Measurements from ENCODE around the gene CACNA1D.

The CACNA1D gene

GRCh38 chr3:53510508-53510907, 16.1 kb downstream of the CACNA1D start:
- no peak overlapping the region for H2BK12ac ChIP-seq (ENCODE audit: low read length in 2 of 2)
- no peak overlapping the region for H4K8ac ChIP-seq (ENCODE audit: low read length)
- WGBS: 69% methylated on average over 3 of the region's 3 CpGs
- DNase-seq: no peak
- H4K91ac ChIP-seq (ENCODE audit: low read length): no peak overlapping the region
- H3K9ac ChIP-seq (ENCODE audit: low read length): no peak overlapping the region
- H3K79me1 ChIP-seq (replicated peaks; ENCODE audit: low read length, poor library complexity, severe bottlenecking): no peaks in the 10 kb centered on the region
- H3K14ac ChIP-seq (ENCODE audit: low read length in 2 of 2): no peak overlapping the region
- no peaks in the 10 kb centered on the region for H3K36me3 ChIP-seq (ENCODE audit: control insufficient read depth in 1 of 2, insufficient read depth in 2 of 2, low read depth in 1 of 2, low read length in 2 of 2)
- no peak overlapping the region for H2AK5ac ChIP-seq (ENCODE audit: low read length, severe bottlenecking)
- peaks cover 20 to 32% of the 10 kb centered on the region in 2 experiments for H3K27me3 ChIP-seq (ENCODE audit: control insufficient read depth in 1 of 2, insufficient read depth in 1 of 2, low read length in 2 of 2)
- no peak overlapping the region for H3K4me2 ChIP-seq (ENCODE audit: low read length, poor library complexity, severe bottlenecking)
- no peak overlapping the region for H3K27ac ChIP-seq (ENCODE audit: low read length, poor library complexity, severe bottlenecking)
- H3K23ac ChIP-seq (ENCODE audit: low read length in 2 of 2): no peak overlapping the region
- peaks cover 2% of the 10 kb centered on the region for H3K4me1 ChIP-seq (ENCODE audit: control insufficient read depth, insufficient read depth, low read depth, low read length)
- no peak overlapping the region for H3K4me3 ChIP-seq (ENCODE audit: insufficient read depth in 1 of 2, low read depth in 1 of 2, low read length in 2 of 2)
- no peak overlapping the region for H3K4ac ChIP-seq (ENCODE audit: low read depth in 1 of 2, low read length in 2 of 2)
- H2BK5ac ChIP-seq (ENCODE audit: low read depth, low read length, poor library complexity, severe bottlenecking): no peak overlapping the region
- H3K18ac ChIP-seq (ENCODE audit: low read depth in 1 of 2, low read length in 2 of 2): no peak overlapping the region
- H3K9me3 ChIP-seq (ENCODE audit: control insufficient read depth, low read length): no peaks in the 10 kb centered on the region
- no peak overlapping the region for H2BK120ac ChIP-seq (ENCODE audit: low read depth, low read length)
- H2BK15ac ChIP-seq (ENCODE audit: low read depth, poor library complexity, severe bottlenecking): no peak overlapping the region
- H2AFZ ChIP-seq (ENCODE audit: low read depth, low read length): no peak overlapping the region

GRCh38 chr3:53511246-53511645, 16.8 kb downstream of the CACNA1D start:
- H3K27ac ChIP-seq (ENCODE audit: low read length, poor library complexity, severe bottlenecking): no peak overlapping the region
- H2BK120ac ChIP-seq (ENCODE audit: low read depth, low read length): no peak overlapping the region
- H2BK12ac ChIP-seq (ENCODE audit: low read length in 2 of 2): no peak overlapping the region
- no peak overlapping the region for H3K18ac ChIP-seq (ENCODE audit: low read depth in 1 of 2, low read length in 2 of 2)
- H3K4ac ChIP-seq (ENCODE audit: low read depth in 1 of 2, low read length in 2 of 2): no peak overlapping the region
- no peak overlapping the region for H3K4me3 ChIP-seq (ENCODE audit: insufficient read depth in 1 of 2, low read depth in 1 of 2, low read length in 2 of 2)
- no peaks in the 10 kb centered on the region for H3K36me3 ChIP-seq (ENCODE audit: control insufficient read depth in 1 of 2, insufficient read depth in 2 of 2, low read depth in 1 of 2, low read length in 2 of 2)
- H3K9me3 ChIP-seq (ENCODE audit: control insufficient read depth, low read length): no peaks in the 10 kb centered on the region
- no peak overlapping the region for H3K23ac ChIP-seq (ENCODE audit: low read length in 2 of 2)
- no peak for DNase-seq
- H4K91ac ChIP-seq (ENCODE audit: low read length): no peak overlapping the region
- no peak overlapping the region for H2BK15ac ChIP-seq (ENCODE audit: low read depth, poor library complexity, severe bottlenecking)
- H2BK5ac ChIP-seq (ENCODE audit: low read depth, low read length, poor library complexity, severe bottlenecking): no peak overlapping the region
- H3K4me1 ChIP-seq (ENCODE audit: control insufficient read depth, insufficient read depth, low read depth, low read length): peaks cover 2% of the 10 kb centered on the region
- no peak overlapping the region for H3K9ac ChIP-seq (ENCODE audit: low read length)
- no peak overlapping the region for H3K14ac ChIP-seq (ENCODE audit: low read length in 2 of 2)
- no peaks in the 10 kb centered on the region for H3K79me1 ChIP-seq (replicated peaks; ENCODE audit: low read length, poor library complexity, severe bottlenecking)
- 88% methylated on average over 12 of the region's 13 CpGs for WGBS
- no peak overlapping the region for H2AFZ ChIP-seq (ENCODE audit: low read depth, low read length)
- no peak overlapping the region for H2AK5ac ChIP-seq (ENCODE audit: low read length, severe bottlenecking)
- H3K27me3 ChIP-seq (ENCODE audit: control insufficient read depth in 1 of 2, insufficient read depth in 1 of 2, low read length in 2 of 2): peaks cover 20 to 29% of the 10 kb centered on the region in 2 experiments
- H3K4me2 ChIP-seq (ENCODE audit: low read length, poor library complexity, severe bottlenecking): no peak overlapping the region
- H4K8ac ChIP-seq (ENCODE audit: low read length): no peak overlapping the region

- Histone ChIP-seq H3K4me2 (ENCODE audit: low read length, poor library complexity, severe bottlenecking) (no peak overlapping the region), H3K14ac (ENCODE audit: low read length in 2 of 2) (no peak overlapping the region), H3K27ac (ENCODE audit: low read length, poor library complexity, severe bottlenecking) (no peak overlapping the region), H4K91ac (ENCODE audit: low read length) (no peak overlapping the region), H3K4ac (ENCODE audit: low read depth in 1 of 2, low read length in 2 of 2) (no peak overlapping the region), H2AFZ (ENCODE audit: low read depth, low read length) (no peak overlapping the region), H3K4me3 (ENCODE audit: insufficient read depth in 1 of 2, low read depth in 1 of 2, low read length in 2 of 2) (no peak overlapping the region), H3K36me3 (ENCODE audit: control insufficient read depth in 1 of 2, insufficient read depth in 2 of 2, low read depth in 1 of 2, low read length in 2 of 2) (no peaks in the 10 kb centered on the region), H2AK5ac (ENCODE audit: low read length, severe bottlenecking) (no peak overlapping the region), H4K8ac (ENCODE audit: low read length) (no peak overlapping the region), H2BK120ac (ENCODE audit: low read depth, low read length) (no peak overlapping the region), H3K27me3 (ENCODE audit: control insufficient read depth in 1 of 2, insufficient read depth in 1 of 2, low read length in 2 of 2) (peaks cover 16 to 27% of the 10 kb centered on the region in 2 experiments), H3K18ac (ENCODE audit: low read depth in 1 of 2, low read length in 2 of 2) (no peak overlapping the region), H3K23ac (ENCODE audit: low read length in 2 of 2) (no peak overlapping the region), H3K79me1 (replicated peaks; ENCODE audit: low read length, poor library complexity, severe bottlenecking) (no peaks in the 10 kb centered on the region), H2BK15ac (ENCODE audit: low read depth, poor library complexity, severe bottlenecking) (no peak overlapping the region), H2BK5ac (ENCODE audit: low read depth, low read length, poor library complexity, severe bottlenecking) (no peak overlapping the region), H2BK12ac (ENCODE audit: low read length in 2 of 2) (no peak overlapping the region), H3K4me1 (ENCODE audit: control insufficient read depth, insufficient read depth, low read depth, low read length) (peaks cover 2% of the 10 kb centered on the region), H3K9ac (ENCODE audit: low read length) (no peak overlapping the region), H3K9me3 (ENCODE audit: control insufficient read depth, low read length) (no peaks in the 10 kb centered on the region)
- WGBS: 80% methylated on average over 4 of the region's 7 CpGs
- no peak for DNase-seq
Measured at GRCh38 chr3:53513556-53514190, 19.3 kb downstream of the CACNA1D start.

- Histone ChIP-seq H3K36me3 (ENCODE audit: control insufficient read depth in 1 of 2, insufficient read depth in 2 of 2, low read depth in 1 of 2, low read length in 2 of 2) (no peaks in the 10 kb centered on the region), H3K27ac (ENCODE audit: low read length, poor library complexity, severe bottlenecking) (no peak overlapping the region), H2BK12ac (ENCODE audit: low read length in 2 of 2) (no peak overlapping the region), H4K91ac (ENCODE audit: low read length) (no peak overlapping the region), H2BK15ac (ENCODE audit: low read depth, poor library complexity, severe bottlenecking) (no peak overlapping the region), H3K23ac (ENCODE audit: low read length in 2 of 2) (no peak overlapping the region), H3K14ac (ENCODE audit: low read length in 2 of 2) (no peak overlapping the region), H3K9ac (ENCODE audit: low read length) (no peak overlapping the region), H4K8ac (ENCODE audit: low read length) (no peak overlapping the region), H3K4me2 (ENCODE audit: low read length, poor library complexity, severe bottlenecking) (no peak overlapping the region), H3K27me3 (ENCODE audit: control insufficient read depth in 1 of 2, insufficient read depth in 1 of 2, low read length in 2 of 2) (peaks cover under 1 to 8% of the 10 kb centered on the region in 2 experiments), H3K79me1 (replicated peaks; ENCODE audit: low read length, poor library complexity, severe bottlenecking) (no peaks in the 10 kb centered on the region), H3K4me1 (ENCODE audit: control insufficient read depth, insufficient read depth, low read depth, low read length) (peaks cover under 1% of the 10 kb centered on the region), H2BK5ac (ENCODE audit: low read depth, low read length, poor library complexity, severe bottlenecking) (no peak overlapping the region), H3K18ac (ENCODE audit: low read depth in 1 of 2, low read length in 2 of 2) (no peak overlapping the region), H3K9me3 (ENCODE audit: control insufficient read depth, low read length) (no peaks in the 10 kb centered on the region), H2AFZ (ENCODE audit: low read depth, low read length) (no peak overlapping the region), H3K4me3 (ENCODE audit: insufficient read depth in 1 of 2, low read depth in 1 of 2, low read length in 2 of 2) (no peak overlapping the region), H2BK120ac (ENCODE audit: low read depth, low read length) (no peak overlapping the region), H3K4ac (ENCODE audit: low read depth in 1 of 2, low read length in 2 of 2) (no peak overlapping the region), H2AK5ac (ENCODE audit: low read length, severe bottlenecking) (no peak overlapping the region)
- 59% methylated on average over 5 of the region's 5 CpGs for WGBS
- DNase-seq: no peak
Measured at GRCh38 chr3:53516339-53516738, 21.9 kb downstream of the CACNA1D start.

Measured in mesenchymal stem cell (in vitro differentiated cells and primary cell).